Epithelial cell of esophagus (primary cell): Measurements from ENCODE around the gene AHCY.
A peak's percentile ranks its signal among the peaks of the same experiment; 100 is the strongest.
"Not testable (repeated sequence)": the region's sequence is repeated elsewhere in the genome, so short reads cannot be mapped to it uniquely, and the experiment has no call there.

Experiments used
- DNase-seq: peaks from one replicate; pipeline ENCODE4 v3.0.0; 2010; ENCODE audit warnings: low read depth
- H3K4me3 ChIP-seq: 2 replicates; pipeline ENCODE4 v1.5.1; 2011; ENCODE audit warnings: mild to moderate bottlenecking, low read length, control low read depth
- TF ChIP-seq, protein P1 (sequence below): IDR thresholded peaks from 2 replicates; pipeline ENCODE4 v1.5.1; 2011; ENCODE audit warnings: low read depth, mild to moderate bottlenecking, low read length, control low read depth, inconsistent platforms; ENCODE audit not compliant: insufficient read depth; ENCODE audit errors: missing control alignments

Gene AHCY

DNA sequence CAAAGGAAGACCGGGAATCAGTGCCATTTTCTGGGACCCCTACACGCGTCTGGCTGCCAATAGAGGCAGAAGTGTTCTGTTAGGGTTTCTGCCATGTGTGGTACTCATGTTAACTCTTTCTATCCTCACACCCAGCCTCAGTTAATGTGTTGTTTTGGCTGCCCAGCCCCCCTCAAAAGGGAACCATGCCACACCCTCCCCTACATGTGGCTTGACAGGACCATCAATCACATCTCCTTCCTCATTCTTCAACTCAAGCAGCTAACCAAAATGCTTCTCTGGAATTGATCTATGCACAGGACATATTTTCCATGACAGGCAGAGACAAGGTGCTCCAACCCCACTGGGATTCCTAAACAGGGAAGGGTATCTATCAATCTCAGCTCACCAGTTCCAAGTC is 22.0 kb downstream of the AHCY start:
- DNase-seq, result no peak
- H3K4me3 ChIP-seq, result no peak overlapping the region
- TF ChIP-seq, protein P1, sequence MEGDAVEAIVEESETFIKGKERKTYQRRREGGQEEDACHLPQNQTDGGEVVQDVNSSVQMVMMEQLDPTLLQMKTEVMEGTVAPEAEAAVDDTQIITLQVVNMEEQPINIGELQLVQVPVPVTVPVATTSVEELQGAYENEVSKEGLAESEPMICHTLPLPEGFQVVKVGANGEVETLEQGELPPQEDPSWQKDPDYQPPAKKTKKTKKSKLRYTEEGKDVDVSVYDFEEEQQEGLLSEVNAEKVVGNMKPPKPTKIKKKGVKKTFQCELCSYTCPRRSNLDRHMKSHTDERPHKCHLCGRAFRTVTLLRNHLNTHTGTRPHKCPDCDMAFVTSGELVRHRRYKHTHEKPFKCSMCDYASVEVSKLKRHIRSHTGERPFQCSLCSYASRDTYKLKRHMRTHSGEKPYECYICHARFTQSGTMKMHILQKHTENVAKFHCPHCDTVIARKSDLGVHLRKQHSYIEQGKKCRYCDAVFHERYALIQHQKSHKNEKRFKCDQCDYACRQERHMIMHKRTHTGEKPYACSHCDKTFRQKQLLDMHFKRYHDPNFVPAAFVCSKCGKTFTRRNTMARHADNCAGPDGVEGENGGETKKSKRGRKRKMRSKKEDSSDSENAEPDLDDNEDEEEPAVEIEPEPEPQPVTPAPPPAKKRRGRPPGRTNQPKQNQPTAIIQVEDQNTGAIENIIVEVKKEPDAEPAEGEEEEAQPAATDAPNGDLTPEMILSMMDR, result no peak

- no peak overlapping the region for H3K4me3 ChIP-seq
- no peak for DNase-seq
- TF ChIP-seq, protein P1, result no peak
Measured at GRCh38 chr20:34274694-34275093, 28.5 kb downstream of the AHCY start.

DNA sequence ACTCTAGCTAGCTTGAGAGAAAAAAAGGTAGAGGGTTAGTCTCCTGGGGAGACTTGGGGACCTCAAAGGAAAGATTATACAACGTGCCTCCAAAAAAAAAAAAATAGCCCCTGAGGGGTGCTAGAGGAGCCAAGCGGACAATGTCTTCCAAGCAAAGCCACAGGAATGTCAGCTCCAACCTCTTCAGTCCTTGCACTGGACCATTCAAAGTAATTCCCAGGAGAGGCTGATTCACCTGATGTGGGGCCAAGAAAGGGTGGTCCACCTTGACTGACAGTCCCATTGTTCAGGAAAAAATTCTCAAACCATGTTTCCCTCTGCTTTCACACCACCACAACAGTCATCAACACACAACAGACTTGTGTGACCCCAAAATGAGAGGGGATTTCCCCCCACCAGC is 31.2 kb downstream of the AHCY start:
- DNase-seq, result no peak
- no peak overlapping the region for H3K4me3 ChIP-seq
- TF ChIP-seq, protein P1, result no peak

- TF ChIP-seq, protein P1, result no peak
- no peak for DNase-seq
- no peak overlapping the region for H3K4me3 ChIP-seq
Measured at GRCh38 chr20:34269996-34270627, 33.0 kb downstream of the AHCY start.

DNA sequence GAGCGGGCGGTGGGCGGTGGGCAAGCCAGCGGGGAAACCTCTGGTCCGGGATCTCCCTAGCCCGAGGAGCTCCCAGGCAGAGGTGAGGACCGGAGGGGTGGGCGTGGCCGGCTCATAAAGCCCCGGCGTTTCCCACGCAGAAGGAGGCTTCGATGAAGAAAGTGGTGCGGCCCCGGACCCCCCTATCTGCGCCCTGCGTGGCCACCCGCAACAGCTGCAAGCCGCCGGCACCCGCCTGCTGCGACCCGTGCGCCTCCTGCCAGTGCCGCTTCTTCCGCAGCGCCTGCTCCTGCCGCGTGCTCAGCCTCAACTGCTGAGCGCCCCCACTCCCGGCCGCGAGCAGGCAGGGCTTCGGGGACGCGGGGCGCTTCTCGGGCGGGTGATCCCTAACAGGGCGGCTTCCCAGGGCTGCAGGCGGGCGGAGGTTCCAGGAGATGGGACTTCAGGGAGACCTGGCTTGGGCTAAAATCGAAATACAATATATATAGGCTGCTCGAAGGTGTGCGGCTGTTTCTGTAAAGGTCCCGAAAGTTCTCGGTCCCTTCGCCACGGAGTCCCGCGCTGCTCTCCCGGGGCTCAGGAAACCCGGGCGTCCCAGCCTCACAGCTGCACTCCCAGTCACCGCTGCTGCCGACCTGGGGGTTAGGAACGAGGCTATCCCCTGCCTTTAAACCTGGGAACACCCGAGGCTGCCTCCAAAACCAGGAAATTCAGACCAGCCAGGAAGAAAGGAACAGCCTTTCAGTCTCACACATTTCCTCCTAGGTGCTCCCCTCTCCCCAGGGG is 34.1 kb downstream of the AHCY start:
- H3K4me3 ChIP-seq, result peak overlapping the region; percentile 33
- TF ChIP-seq, protein P1, result no peak
- no peak for DNase-seq

GRCh38 chr20:34268145-34268544 is 35.0 kb downstream of the AHCY start:
- no peak for DNase-seq
- TF ChIP-seq, protein P1, result no peak
- H3K4me3 ChIP-seq, result no peak overlapping the region

DNA sequence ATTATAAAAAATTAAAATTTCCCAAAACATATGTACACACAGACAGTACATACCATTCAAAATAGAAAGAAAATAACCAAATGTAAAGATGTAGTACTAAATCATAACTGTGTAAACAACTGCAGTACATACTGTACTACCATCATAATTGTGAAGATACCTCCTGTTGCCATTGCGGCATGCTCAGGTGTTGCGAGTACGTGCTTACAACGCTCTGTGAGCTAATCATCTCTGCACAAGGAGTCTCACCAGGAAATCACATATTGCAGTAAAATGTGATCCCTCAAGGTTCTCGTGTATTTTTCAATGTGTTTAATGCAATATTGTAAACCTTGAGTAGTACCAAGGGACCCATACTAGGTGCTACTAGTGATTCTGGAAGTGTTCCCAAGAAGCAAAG is 39.0 kb downstream of the AHCY start:
- no peak overlapping the region for H3K4me3 ChIP-seq
- TF ChIP-seq, protein P1, result no peak

DNA sequence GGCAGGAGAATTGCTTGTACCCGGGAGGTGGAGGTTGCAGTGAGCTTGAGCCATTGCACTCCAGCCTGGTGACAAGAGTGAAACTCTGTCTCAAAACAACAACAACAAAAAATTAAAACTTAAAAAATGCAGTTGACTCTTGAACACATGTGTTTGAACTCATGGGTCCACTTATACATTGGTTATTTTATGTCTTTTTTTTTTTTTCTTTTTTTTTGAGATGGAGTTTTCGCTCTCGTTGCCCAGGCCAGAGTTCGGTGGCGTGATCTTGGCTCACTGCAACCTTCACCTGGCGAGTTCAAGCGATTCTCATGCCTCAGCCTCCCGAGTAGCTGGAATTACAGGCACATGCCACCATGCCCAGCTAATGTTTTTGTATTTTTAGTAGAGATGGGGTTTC is 39.7 kb downstream of the AHCY start:
- DNase-seq, H3K4me3 ChIP-seq: not testable (repeated sequence)

More for the DNA sequence above, 39.0 kb downstream of the AHCY start:
- no peak for DNase-seq
